HG02798 (cell line): ENCODE results near the gene CDC7.
"Not testable (repeated sequence)": the region's sequence is repeated elsewhere in the genome, so short reads cannot be mapped to it uniquely, and the experiment has no call there.

Experiments used
- ATAC-seq: cut with Tn5 transposase; IDR thresholded peaks from one replicate; pipeline ENCODE4 v1.9.1; 2021; ENCODE audit warnings: mild to moderate bottlenecking; ENCODE audit not compliant: unreplicated experiment, poor library complexity

The CDC7 gene

DNA sequence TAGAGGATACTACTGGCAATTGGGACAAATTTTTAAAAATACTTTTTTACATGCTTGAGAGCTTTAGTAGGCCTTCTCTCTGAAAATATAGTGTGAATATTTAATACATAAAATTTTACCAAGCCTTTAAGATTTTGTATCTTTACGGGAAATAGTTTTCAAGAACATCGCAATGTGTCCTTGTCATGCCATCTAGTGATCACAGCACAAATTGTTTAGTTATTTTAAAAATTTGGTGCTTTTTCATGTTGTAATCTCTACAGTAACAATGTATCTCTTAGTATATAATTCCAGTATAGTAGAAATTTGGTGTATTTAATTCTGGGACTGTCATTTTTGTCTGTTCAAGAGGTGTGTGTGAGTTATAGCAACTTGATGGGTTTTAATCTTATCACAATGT is 6.7 kb downstream of the CDC7 start:
- no peak for ATAC-seq

DNA sequence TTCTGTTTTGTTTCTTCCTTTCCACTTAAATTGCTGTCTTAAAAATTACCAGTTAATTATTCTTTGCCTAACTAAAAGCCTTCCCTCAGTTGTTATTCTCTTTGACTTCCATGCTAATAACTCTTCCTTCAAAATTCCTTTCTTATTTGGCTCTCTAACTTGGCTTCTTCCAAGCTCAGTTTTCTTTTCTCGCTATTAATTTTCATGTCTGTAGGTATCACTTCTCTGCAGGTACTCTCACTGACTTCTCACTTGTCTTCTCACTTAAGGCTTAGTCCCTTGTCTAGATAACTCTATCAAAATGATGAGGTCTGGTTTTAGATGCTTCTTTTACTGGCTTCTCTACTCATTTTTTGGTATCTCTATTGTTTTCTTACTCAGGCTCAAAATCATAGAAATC is 10.1 kb downstream of the CDC7 start:
- ATAC-seq: no peak

DNA sequence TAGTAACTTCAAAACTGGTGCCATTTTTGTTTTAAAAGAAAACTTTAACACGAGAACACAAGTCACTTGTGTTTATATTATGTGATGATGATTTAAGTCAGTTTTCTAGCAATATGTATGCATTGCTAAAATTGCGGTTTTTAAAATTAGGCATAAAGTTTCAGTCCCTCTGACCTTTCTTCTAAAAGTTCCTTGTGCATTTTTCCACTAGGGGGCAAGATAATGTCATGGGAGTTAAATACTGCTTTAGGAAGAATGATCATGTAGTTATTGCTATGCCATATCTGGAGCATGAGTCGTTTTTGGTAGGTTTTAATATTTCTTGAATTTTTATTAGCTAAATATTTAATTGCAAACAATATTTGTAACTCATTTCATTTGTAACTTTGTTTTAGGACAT is 10.7 kb downstream of the CDC7 start:
- ATAC-seq: no peak

DNA sequence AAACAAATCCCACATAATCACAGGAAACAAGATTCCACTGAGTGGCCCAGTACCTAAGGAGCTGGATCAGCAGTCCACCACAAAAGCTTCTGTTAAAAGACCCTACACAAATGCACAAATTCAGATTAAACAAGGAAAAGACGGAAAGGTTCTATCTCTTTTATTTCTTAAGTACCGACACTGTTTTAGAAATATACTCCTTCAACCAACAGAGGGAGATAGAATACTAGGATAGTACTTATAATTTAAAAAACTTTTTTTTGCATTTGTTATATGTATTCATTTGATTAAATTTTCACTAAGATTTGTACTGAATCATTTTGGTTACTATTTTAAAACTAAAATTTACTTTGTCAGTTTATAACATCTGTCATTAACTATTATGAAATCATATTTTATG is 12.5 kb downstream of the CDC7 start:
- no peak for ATAC-seq

DNA sequence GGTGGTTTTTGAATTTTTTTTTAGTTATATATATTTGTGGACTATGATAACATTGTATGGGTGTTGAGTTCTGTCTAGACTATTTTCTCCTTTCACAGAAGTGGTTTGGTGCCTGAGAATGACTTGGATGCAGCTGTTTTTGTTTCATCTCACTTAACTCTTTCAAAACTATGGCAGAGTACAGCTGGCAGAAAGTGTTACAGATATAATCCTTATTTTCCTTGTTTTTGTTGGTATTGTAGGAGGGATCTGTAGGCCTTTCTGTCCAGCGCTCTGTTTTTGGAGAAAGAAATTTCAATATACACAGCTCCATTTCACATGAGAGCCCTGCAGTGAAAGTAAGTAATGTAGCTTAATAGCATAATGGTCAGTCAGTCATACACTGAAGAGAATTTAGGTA is 13.1 kb downstream of the CDC7 start:
- ATAC-seq: no peak

DNA sequence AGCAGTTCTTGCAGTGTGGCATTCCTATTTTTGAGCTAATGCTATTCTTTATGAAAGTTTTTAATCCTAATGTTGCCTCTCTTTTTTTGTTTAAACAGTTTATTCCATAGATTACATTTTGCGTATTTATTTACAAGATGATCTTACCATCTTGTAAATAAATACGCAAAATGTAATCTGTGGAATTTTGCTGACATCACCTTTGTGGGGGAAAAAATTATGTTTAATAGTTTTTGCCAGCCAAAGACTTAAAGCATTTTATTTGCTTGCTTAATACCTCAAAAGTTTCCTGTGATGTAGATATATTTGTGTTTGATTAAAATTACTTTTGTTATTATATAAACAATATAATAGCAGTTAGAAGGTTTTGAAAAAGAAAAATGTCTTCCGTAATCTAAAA is 15.3 kb downstream of the CDC7 start:
- no peak for ATAC-seq

DNA sequence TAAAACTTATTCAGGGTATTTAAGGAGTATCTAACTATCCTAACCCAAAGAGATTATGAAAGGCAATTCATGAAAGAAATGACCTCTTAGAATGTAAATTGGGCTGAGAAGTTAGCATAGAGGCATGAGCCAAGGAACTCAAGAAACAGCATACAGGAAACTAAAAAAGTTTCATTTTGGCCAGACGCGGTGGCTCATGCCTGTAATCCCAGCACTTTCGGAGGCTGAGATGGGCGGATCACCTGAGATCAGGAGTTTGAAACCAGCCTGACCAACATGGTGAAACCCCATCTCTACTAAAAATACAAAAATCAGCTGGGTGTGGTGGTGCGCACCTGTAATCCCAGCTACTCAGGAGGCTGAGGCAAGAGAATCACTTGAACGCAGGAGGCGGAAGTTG is 16.0 kb downstream of the CDC7 start:
- not testable (repeated sequence) for ATAC-seq

DNA sequence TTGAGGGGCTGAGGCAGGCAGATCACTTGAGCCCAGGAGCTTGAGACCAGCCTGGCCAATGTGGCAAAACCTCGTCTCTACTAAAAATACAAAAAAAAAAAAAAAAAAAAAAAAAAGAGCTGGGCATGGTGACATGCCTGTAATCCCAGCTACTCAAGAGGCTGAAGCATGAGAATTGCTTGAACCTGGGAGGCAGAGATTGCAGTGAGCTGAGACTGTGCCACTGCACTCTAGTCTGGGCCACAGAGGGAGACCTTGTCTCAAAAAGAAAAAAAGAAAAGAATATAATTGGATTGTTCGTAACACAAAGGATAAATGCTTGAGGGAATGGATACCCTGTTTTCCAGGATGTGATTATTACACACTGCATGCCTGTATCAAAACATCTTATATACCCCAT is 18.5 kb downstream of the CDC7 start:
- ATAC-seq: not testable (repeated sequence)

DNA sequence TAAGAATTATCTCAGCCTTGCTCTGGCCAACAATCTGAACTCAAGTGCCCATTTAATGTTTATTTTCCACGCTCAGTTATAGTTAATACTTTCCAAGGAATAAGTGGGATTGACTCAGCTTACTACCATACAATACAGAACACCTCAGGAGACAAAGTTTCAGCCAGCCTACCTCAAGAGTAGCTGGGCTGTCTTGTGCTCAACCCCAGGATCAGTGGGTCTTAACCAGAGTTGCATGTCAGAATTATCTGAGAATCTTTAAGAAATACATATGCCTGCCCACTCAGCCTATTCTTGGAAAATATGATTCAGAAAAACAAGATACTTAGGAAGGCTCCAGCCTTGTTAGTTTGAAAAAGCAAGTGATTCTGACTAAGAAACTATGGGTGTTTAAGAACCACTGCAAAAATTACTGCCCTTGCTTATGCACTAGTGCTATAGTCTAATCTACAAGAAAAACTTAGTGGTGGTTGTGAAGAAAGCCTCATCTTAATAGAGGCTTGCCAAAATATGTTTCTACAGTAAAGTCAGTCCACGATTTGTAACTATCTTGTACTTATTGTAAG is 20.4 kb downstream of the CDC7 start:
- ATAC-seq: no peak

DNA sequence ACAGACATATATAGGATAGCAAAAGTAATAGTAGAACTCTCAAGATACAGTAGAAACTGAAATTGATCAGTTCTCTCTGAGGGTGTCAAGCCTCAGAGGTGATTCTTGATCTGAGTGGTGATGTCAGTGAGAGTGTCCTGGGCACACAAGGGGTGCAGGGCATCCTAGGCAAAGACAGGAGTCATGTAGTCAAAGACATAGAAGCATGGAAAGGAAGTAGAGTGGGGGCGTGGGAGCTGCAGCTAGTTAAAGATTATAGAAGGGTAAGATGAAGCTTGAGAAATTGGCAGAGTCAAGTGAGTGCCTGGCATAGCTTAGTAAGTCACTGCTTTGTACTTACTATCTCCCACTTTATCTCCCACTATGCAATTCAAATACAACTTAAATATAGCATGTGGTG is 22.8 kb downstream of the CDC7 start:
- ATAC-seq: peak; percentile 99

DNA sequence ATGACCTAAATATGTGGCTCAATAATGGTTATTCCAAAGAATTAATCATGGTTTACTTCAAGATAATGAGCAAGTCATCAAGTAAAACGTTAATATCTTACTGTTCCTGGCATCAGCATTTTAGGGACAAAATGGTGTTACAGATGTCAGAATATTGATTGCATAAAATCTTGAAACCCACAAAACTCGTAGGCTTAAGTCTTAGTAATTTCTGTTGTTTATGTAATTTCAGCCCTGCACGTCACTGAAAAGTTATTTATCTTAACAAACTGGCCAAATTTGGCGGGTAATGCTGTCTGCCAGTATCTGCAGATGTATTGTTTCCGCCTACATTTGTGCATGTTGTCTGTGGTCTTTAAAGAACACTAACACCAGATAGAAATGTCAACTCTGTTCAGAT is 25.8 kb downstream of the CDC7 start:
- no peak for ATAC-seq

DNA sequence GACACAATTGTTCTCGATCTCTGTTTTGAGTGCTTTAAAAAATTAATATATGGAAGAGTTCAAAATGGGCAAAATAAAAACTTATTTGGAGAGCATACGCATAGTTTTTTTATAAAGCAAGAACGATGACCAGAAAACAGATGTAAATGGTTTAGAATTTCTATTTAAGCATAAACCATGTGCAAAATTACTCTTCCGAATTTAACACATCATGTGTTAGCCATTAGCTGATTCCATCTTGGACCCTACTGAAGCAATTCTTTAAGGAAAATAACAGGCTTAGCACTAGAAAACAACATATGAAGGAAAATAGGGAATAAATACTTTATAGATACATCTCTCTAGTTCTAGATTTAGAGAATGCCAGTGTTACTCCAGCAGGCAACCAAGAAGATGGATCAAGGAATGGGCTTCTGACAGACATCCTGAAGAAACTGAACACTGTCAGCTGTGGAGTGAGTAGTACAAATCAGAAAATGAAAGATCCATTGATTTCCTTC is 26.7 kb downstream of the CDC7 start:
- no peak for ATAC-seq

DNA sequence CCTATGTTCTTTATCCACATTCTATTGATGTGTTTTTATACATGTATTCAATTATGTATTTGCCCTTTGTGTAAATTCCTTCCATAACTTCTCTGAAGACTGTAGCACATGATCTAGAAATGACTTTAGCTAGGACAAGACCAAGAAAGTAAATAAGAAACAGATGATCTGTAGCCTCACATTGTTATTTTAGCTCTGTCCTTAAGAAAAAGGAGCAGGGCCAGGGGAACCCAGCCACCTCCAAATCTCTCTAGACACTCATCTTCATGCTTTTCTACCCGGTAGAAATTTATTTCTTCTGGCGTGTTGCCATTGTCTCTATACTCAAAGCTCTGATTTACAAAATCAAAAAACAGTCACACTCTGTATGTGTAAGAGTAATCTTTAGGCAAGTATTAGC is 27.1 kb downstream of the CDC7 start:
- no peak for ATAC-seq

DNA sequence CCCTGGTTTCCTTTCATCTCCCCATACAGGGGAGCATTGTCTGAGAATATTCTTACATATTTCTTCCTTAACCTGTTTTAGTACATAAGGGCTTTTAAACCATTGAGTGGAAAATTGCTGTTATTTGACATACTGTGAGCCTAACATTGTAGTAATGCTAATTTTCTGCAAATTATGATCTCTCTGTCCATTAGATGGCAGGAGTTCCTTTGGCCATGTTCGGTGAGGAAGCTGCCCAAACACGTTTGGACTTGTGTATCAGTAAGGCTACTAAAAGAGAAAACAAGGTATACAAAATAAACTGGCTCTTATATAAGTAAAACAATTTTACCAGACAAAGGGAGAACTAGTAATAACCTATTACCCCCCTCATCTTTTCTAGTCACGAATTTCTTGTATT is 29.2 kb downstream of the CDC7 start:
- ATAC-seq: no peak

DNA sequence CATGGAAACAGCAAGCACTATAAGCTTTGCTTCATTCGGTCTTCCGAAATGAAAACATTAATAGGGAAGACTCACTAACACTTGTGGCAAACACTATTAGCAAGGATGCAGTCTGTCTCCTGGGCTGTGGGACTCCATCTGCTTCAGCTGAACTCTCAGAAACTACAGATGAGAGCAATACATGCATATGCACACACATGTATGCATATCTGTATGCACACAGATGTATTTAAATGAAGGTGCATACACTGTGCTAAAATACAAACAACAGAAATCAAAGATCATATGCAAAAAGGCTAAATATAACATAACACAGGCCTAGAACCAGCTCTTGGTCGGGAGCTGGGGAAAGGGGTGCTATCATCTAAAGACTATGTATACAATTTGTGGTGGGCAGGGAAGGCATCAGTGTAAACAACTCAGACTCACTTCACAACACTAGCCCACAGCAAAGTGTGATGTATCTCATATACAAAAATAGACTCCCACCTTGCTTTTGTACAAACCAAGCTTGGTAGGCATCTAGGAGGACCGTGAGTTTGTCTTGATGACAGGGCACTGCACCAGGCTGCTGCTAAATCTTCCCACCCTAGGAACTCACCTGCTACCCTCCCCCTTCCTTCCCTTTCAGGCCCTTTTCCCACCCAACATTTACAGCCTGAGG is 32.8 kb downstream of the CDC7 start:
- ATAC-seq: no peak

DNA sequence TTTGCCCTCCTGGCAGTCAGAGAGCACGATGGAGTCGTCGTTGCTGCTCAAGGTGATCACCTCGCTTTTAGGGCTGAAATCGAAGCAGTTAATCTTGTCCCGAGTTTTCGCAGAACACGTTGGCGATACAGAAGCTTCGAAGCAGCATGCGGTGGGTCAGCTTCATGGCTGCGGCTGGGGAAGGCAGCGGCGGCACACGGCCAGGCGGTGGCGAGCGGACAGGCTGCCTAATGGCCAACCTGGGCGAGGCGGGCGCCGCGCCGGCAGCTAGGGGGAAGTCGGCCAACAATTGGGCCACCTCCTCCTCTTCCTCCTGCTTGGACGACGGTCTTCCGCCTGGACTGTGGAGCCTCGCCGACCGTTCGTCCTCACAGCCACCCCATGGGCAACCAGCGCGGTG is 34.8 kb downstream of the CDC7 start:
- no peak for ATAC-seq

DNA sequence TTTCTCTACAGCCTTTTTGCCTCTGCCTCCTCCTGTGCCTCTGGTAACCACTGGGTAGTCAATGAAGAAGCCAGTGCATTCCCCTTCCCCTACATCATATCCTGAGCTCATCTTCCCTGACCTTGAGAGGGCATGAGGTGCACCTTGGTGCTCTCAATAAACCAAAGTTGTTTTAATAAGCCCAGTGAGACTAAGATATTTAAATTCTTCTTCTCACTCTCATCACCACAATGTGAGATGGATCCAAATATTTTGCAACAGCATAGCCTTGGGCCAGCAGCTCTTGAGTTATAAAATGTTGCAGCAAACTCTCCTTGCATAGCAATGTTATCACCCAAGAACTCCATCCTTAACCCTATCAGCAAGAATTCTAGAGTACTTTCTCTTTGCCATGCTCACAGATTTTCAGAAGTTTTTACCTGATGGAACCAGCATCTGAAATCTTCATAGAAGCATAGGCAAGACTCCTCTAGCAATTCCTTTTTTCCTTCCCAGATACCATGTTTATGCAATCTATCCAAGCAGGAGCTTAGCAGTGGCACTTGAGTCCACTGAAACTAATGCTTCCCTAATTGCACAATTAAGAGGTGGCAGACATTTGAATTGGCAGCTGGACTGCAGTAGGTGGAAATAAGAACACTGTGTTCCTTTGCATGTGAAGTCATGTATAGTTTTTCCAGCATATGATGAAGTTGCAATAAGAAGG is 36.8 kb downstream of the CDC7 start:
- no peak for ATAC-seq

DNA sequence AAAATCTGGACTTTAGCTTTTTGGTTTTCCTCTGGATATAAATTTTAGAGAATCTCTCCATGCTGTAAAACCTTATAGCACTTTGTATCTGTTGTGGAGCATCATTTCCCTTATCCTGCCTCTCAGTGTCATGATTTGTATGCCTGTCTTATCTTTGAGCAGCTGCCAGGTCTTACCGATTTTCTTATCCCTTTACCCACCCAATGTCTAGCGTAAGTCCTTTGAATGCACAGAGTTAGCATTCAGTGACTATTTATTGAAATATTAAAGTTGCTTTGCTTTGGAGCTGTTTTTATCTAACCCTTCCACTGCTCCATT is 37.3 kb downstream of the CDC7 start:
- ATAC-seq: no peak

DNA sequence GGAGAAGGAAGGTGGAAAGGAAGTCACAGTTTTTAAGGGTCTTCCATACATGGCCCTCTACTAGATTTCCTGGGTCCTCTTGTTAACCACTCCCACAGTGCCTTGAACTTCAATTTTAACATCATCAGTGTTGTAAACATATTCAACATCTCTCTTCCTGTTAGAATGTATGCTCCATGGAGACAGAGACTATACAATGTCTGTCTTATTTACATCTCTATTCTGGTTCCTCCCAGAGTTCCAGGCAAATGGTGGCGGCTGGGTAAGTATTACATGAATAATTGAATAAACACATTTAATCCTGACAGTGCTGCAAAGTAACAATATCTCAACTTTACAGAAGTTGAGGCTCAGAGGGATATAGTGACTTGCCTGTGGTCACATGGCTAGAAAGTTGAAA is 40.3 kb downstream of the CDC7 start:
- no peak for ATAC-seq

DNA sequence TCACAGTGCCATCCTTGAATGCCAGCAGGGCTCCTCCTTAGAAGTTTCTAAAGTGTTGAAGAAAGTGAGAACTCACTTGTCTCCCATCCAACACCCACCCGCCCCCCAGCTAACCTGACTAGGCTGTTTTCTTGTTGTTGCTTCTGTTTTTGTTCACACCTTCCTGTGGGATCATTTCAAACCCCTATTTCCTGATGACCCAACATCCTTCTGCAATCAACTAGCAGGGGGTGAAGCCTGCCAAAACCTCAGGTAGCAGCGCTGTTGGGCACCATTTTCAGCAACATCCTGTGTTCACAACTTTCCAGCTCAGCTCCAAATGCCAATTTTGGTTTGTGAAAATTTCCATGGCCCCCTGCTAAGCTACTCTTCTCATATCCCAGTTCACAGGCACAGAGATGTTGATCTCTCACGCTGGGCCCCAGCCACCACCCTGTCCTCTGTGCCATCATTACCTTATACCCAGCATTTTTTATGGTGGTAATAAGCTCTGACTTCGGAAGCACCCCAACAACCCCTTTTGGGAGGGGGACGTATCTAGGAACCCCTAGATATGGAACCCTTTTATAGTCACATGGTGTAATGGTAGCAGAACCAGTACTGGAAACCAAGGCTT is 41.4 kb downstream of the CDC7 start:
- no peak for ATAC-seq

DNA sequence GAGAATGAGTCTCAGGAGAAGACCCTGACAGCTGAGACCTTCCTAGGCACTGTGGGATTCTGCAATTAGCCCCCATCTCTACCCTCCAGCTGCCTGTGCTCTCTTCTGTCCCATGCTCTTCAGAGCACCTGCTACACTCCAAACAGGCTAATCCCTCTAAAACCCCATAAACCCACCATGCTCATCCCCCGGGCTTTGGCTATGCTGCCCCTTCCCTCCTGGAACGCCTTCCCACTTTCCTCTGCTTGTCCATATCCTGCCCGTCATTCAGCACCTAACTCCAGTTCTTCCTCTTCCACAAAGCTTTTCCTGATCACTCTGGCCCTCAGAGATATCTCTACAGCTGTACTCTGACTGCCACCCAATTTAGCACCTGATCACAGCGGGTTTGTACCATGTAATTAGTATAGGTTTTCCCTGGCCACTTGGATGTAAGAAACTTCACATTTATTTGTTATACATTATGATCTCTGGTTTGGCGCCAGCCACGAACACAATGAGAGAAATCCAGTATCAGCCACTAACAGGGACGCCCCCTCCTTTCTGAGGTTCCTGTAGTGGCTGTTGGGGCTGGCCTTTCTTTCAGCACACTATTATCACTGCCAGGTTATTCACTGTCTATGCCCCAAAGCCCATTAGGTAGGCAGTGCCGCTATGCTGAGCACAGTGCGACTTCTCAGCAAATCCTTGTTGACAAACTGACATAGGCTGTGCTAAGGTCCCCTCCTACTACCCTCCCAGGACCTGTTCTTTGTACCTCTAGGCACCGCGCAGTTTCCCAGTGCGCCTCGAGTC is 45.1 kb downstream of the CDC7 start:
- no peak for ATAC-seq
